ENCODE data around the gene SMIM26. TPM values are rescaled to one million over a fixed set of nuclear protein-coding genes. Genes with fewer than 3 reads are reported as not detected.
"Not testable (repeated sequence)": the region's sequence is repeated elsewhere in the genome, so short reads cannot be mapped to it uniquely, and the experiment has no call there.

SMIM26 gene
- total RNA-seq, 1 experiment from 2014 or later, result 56.6 TPM

GRCh38 chr20:18524646-18525045, 42.6 kb upstream of the SMIM26 start:
- H3K4me1 ChIP-seq (ENCODE audit: insufficient read depth, low read length, poor library complexity, severe bottlenecking), result no peaks in the 10 kb centered on the region
- H3K27ac ChIP-seq (ENCODE audit: low read depth, low read length, poor library complexity, severe bottlenecking), result no peak overlapping the region
- TF ChIP-seq EZH2 (IDR thresholded peaks at IDR 0.05; ENCODE audit: borderline replicate concordance, low read depth, low read length, poor library complexity, severe bottlenecking) (no peak), CTCF (conservative IDR thresholded peaks at IDR 0.05; ENCODE audit: low read depth, low read length) (no peak)
- H3K9me3 ChIP-seq (ENCODE audit: low read depth, low read length, poor library complexity, severe bottlenecking), result no peaks in the 10 kb centered on the region
- H3K36me3 ChIP-seq (ENCODE audit: insufficient read depth, low read length, poor library complexity, severe bottlenecking), result peaks cover 48% of the 10 kb centered on the region
- DNase-seq (ENCODE audit: low spot score), result no peak
- BruUV-seq (replicated peaks), result no TSS peak
- ChIA-PET POLR2A (ENCODE audit: low non-redundant PET) (no interaction called here), CTCF (no interaction called here)
- H3K4me3 ChIP-seq (ENCODE audit: low read depth, low read length, poor library complexity, severe bottlenecking), result no peak overlapping the region
- intact Hi-C loops (cut with micrococcal nuclease; ENCODE audit: unreplicated experiment), result no loop called here
- H3K27me3 ChIP-seq (replicated peaks; ENCODE audit: insufficient read depth, low read depth, low read length, poor library complexity), result no peaks in the 10 kb centered on the region

DNA sequence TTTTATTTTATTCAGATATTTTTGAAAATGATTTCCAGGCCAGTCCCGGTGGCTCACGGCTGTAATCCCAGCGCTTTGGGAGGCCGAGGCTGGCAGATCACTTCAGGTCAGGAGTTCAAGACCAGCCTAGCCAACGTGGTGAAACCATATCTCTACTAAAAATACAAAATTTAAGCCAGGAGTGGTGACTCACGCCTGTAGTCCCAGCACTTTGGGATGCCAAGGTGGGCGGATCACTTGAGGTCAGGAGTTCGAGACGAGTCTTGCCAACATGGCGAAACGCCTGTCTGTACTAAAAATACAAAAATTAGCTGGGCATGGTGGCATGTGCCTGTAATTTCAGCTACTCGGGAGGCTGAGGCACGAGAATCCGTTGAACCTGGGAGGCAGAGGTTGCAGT, 40.5 kb upstream of the SMIM26 start:
- CTCF ChIA-PET; BruUV-seq (replicated peaks); H3K9me3 ChIP-seq (ENCODE audit: low read depth, low read length, poor library complexity, severe bottlenecking): not testable (repeated sequence)

DNA sequence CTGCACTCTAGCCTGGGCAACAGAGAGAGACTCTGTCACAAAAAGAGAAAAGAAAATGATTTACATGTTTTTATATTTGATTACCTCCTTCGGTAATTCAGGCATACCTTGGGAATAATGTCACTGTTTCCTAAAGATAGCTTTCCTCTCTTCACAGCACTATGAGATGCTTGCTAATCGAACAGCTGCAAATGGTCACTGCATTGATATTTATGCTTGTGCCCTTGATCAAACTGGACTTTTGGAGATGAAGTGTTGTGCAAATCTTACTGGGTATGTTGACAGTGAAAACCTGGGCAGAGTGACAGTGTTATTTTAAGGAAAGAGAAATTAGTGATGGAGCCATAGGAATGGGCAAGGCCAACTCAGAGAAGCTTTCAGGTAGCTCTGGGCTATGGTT, 39.9 kb upstream of the SMIM26 start:
- intact Hi-C loops (cut with micrococcal nuclease; ENCODE audit: unreplicated experiment), result no loop called here
- no peak for TF ChIP-seq CTCF (conservative IDR thresholded peaks at IDR 0.05; ENCODE audit: low read depth, low read length)
- no peak for TF ChIP-seq EZH2 (IDR thresholded peaks at IDR 0.05; ENCODE audit: borderline replicate concordance, low read depth, low read length, poor library complexity, severe bottlenecking)
- H3K4me3 ChIP-seq (ENCODE audit: low read depth, low read length, poor library complexity, severe bottlenecking), result no peak overlapping the region
- no peaks in the 10 kb centered on the region for H3K9me3 ChIP-seq (ENCODE audit: low read depth, low read length, poor library complexity, severe bottlenecking)
- POLR2A ChIA-PET (ENCODE audit: low non-redundant PET), result no interaction called here
- H3K4me1 ChIP-seq (ENCODE audit: insufficient read depth, low read length, poor library complexity, severe bottlenecking), result no peaks in the 10 kb centered on the region
- no TSS peak for BruUV-seq (replicated peaks)
- DNase-seq (ENCODE audit: low spot score), result no peak
- H3K36me3 ChIP-seq (ENCODE audit: insufficient read depth, low read length, poor library complexity, severe bottlenecking), result peaks cover 68% of the 10 kb centered on the region
- no peak overlapping the region for H3K27ac ChIP-seq (ENCODE audit: low read depth, low read length, poor library complexity, severe bottlenecking)
- H3K27me3 ChIP-seq (replicated peaks; ENCODE audit: insufficient read depth, low read depth, low read length, poor library complexity), result no peaks in the 10 kb centered on the region
- CTCF ChIA-PET, result no interaction called here

More for the DNA sequence above, 40.5 kb upstream of the SMIM26 start:
- H3K4me1 ChIP-seq (ENCODE audit: insufficient read depth, low read length, poor library complexity, severe bottlenecking); H3K27ac ChIP-seq (ENCODE audit: low read depth, low read length, poor library complexity, severe bottlenecking); H3K27me3 ChIP-seq (replicated peaks; ENCODE audit: insufficient read depth, low read depth, low read length, poor library complexity); intact Hi-C loops (cut with micrococcal nuclease; ENCODE audit: unreplicated experiment); H3K4me3 ChIP-seq (ENCODE audit: low read depth, low read length, poor library complexity, severe bottlenecking); DNase-seq (ENCODE audit: low spot score); POLR2A ChIA-PET (ENCODE audit: low non-redundant PET): not testable (repeated sequence)
- peaks cover 62% of the 10 kb centered on the region for H3K36me3 ChIP-seq (ENCODE audit: insufficient read depth, low read length, poor library complexity, severe bottlenecking)

- Histone ChIP-seq H3K4me3 (ENCODE audit: low read depth, low read length, poor library complexity, severe bottlenecking) (no peak overlapping the region), H3K9me3 (ENCODE audit: low read depth, low read length, poor library complexity, severe bottlenecking) (no peaks in the 10 kb centered on the region), H3K36me3 (ENCODE audit: insufficient read depth, low read length, poor library complexity, severe bottlenecking) (peaks cover 73% of the 10 kb centered on the region), H3K27ac (ENCODE audit: low read depth, low read length, poor library complexity, severe bottlenecking) (no peak overlapping the region), H3K27me3 (replicated peaks; ENCODE audit: insufficient read depth, low read depth, low read length, poor library complexity) (no peaks in the 10 kb centered on the region), H3K4me1 (ENCODE audit: insufficient read depth, low read length, poor library complexity, severe bottlenecking) (no peaks in the 10 kb centered on the region)
- POLR2A ChIA-PET (ENCODE audit: low non-redundant PET), result no interaction called here
- no peak for DNase-seq (ENCODE audit: low spot score)
- intact Hi-C loops (cut with micrococcal nuclease; ENCODE audit: unreplicated experiment), result no loop called here
- no TSS peak for BruUV-seq (replicated peaks)
- CTCF ChIA-PET, result no interaction called here
- TF ChIP-seq EZH2 (IDR thresholded peaks at IDR 0.05; ENCODE audit: borderline replicate concordance, low read depth, low read length, poor library complexity, severe bottlenecking) (no peak), CTCF (conservative IDR thresholded peaks at IDR 0.05; ENCODE audit: low read depth, low read length) (no peak)
These were observed 39.4 kb upstream of the SMIM26 start for GRCh38 chr20:18527836-18528235.

Data from A673 (cell line).